A549 (cell line): ENCODE measurements around the gene PLCB2. TPM values are rescaled to one million over a fixed set of nuclear protein-coding genes. Genes with fewer than 3 reads are reported as not detected.

Experiments
- ATAC-seq, 2 experiments: fragments of 200-7000 bp in 1 of 2; fragments of >200 bp in 1 of 2; cut with Nextera tagmentation in 1 of 2; cut with Tn5 transposase in 1 of 2; 3 replicates each; pipeline versions ENCODE4 v1.8.0 to v1.9.1; 2018 to 2020; ENCODE audit warnings: mild to moderate bottlenecking in 1 of 2, moderate library complexity in 1 of 2
- CTCF ChIA-PET: fragments of 300-600 bp; sonication (Branson Sonifier 250); formaldehyde crosslinking; extraction: SDS; loops from one replicate; lab custom pipeline; 2021; ENCODE audit warnings: antibody characterized with exemption, inconsistent platforms; lab: Yijun Ruan, JAX
- POLR2A ChIA-PET: fragments of 350-600 bp; formaldehyde crosslinking; extraction: SDS; loops from one replicate; lab custom pipeline; 2021; ENCODE audit warnings: antibody characterized with exemption, inconsistent platforms; lab: Yijun Ruan, JAX
- DNase-seq, 2 experiments: peaks; one replicate each; pipeline versions ENCODE4 v3.0.0 to v3.0.0-alpha.2; 2011 to 2016; ENCODE audit warnings: low read depth in 1 of 2, low spot score in 1 of 2
- FAIRE-seq: peaks from 2 replicates; lab custom pipeline; 2011; peaks lifted over from hg19 to GRCh38; lab: Jason Lieb, UNC
- H3K27ac ChIP-seq, 2 experiments: fragments of >200 bp; sonication (Bioruptor Twin); formaldehyde crosslinking; 3 replicates each; pipeline ENCODE4 v1.5.1; 2016 to 2017
- H3K4me1 ChIP-seq: fragments of >200 bp; sonication (Bioruptor Twin); formaldehyde crosslinking; 3 replicates; pipeline ENCODE4 v1.6.1; 2016
- H3K4me2 ChIP-seq: fragments of >200 bp; sonication (Bioruptor Twin); formaldehyde crosslinking; 3 replicates; pipeline ENCODE4 v1.6.1; 2016
- H3K4me3 ChIP-seq: fragments of >200 bp; sonication (Bioruptor Twin); formaldehyde crosslinking; 3 replicates; pipeline ENCODE4 v1.5.1; 2016
- H3K9me3 ChIP-seq: fragments of >200 bp; sonication (Bioruptor Twin); formaldehyde crosslinking; 3 replicates; pipeline ENCODE4 v1.6.1; 2016
- BCL3 ChIP-seq: fragments of >200 bp; sonication (Bioruptor Twin); formaldehyde crosslinking; IDR thresholded peaks from 3 replicates; pipeline ENCODE4 v1.6.1; 2016
- BHLHE40 ChIP-seq: IDR thresholded peaks from 2 replicates; pipeline ENCODE4 v1.6.1; 2012; ENCODE audit warnings: low read depth, low read length, inconsistent platforms
- CBX8 ChIP-seq: fragments of 200-600 bp; sonication (generic); IDR thresholded peaks from 2 replicates; pipeline ENCODE4 v1.6.1; 2016
- CEBPB ChIP-seq, 2 experiments: fragments of >200 bp in 1 of 2; sonication (Bioruptor Twin) in 1 of 2; formaldehyde crosslinking in 1 of 2; IDR thresholded peaks; 2 replicates each; pipeline ENCODE4 v1.6.1; 2012 to 2016
- CHD2 ChIP-seq: fragments of 150-350 bp; IDR thresholded peaks from 2 replicates; pipeline ENCODE4 v1.6.1; 2014; ENCODE audit warnings: low read length; ENCODE audit not compliant: partially characterized antibody
- ELK1 ChIP-seq: fragments of 150-350 bp; IDR thresholded peaks from 2 replicates; pipeline ENCODE4 v1.6.1; 2014; ENCODE audit warnings: low read depth, mild to moderate bottlenecking, low read length
- FOSL2 ChIP-seq, 2 experiments: fragments of 450-650 bp in 1 of 2; fragments of >200 bp in 1 of 2; sonication (Bioruptor Twin) in 1 of 2; formaldehyde crosslinking; IDR thresholded peaks; 2 replicates each; pipeline versions ENCODE4 v1.5.0 to v1.6.1; 2016 to 2020; ENCODE audit warnings: mild to moderate bottlenecking in 1 of 2, moderate library complexity in 1 of 2
- FOXS1 ChIP-seq: fragments of 250-450 bp; sonication (Bioruptor Pico); IDR thresholded peaks from 2 replicates; pipeline ENCODE4 v1.5.0; 2020; ENCODE audit warnings: mild to moderate bottlenecking, moderate library complexity
- HES2 ChIP-seq: fragments of >200 bp; sonication (Bioruptor Twin); formaldehyde crosslinking; IDR thresholded peaks from 2 replicates; pipeline ENCODE4 v1.6.1; 2016
- HMGXB4 ChIP-seq: fragments of 250-450 bp; sonication (Bioruptor Pico); IDR thresholded peaks from 2 replicates; pipeline ENCODE4 v1.5.0; 2021; ENCODE audit warnings: mild to moderate bottlenecking, moderate library complexity, borderline replicate concordance
- KDM1A ChIP-seq: fragments of 200-600 bp; sonication (generic); IDR thresholded peaks from 2 replicates; pipeline ENCODE4 v1.6.1; 2016; ENCODE audit warnings: low read depth, mild to moderate bottlenecking
- PBX3 ChIP-seq: IDR thresholded peaks from 2 replicates; pipeline ENCODE4 v1.6.1; 2012
- PHF8 ChIP-seq: fragments of 200-600 bp; sonication (generic); IDR thresholded peaks from 2 replicates; pipeline ENCODE4 v1.6.1; 2016; ENCODE audit warnings: low read depth, mild to moderate bottlenecking, antibody characterized with exemption, moderate library complexity, borderline replicate concordance
- POLR2A ChIP-seq: IDR thresholded peaks from 2 replicates; pipeline ENCODE4 v1.6.1; 2012; ENCODE audit warnings: mild to moderate bottlenecking, low read length
- POLR2AphosphoS2 ChIP-seq: conservative IDR thresholded peaks from 2 replicates; pipeline ENCODE4 v1.6.1; 2012; ENCODE audit warnings: low read length, improper control_type of control experiment, inconsistent platforms
- RAD21 ChIP-seq, 2 experiments: fragments of >200 bp in 1 of 2; sonication (Bioruptor Twin) in 1 of 2; formaldehyde crosslinking in 1 of 2; IDR thresholded peaks in 1 of 2; conservative IDR thresholded peaks in 1 of 2; 2 replicates in 1 of 2; 3 replicates in 1 of 2; pipeline ENCODE4 v1.6.1; 2012 to 2018; ENCODE audit warnings: inconsistent platforms in 1 of 2
- RARB ChIP-seq: fragments of 250-450 bp; sonication (Bioruptor Pico); IDR thresholded peaks from 2 replicates; pipeline ENCODE4 v1.8.0; 2021; ENCODE audit warnings: mild to moderate bottlenecking, moderate library complexity
- RCOR1 ChIP-seq: fragments of 150-350 bp; IDR thresholded peaks from 2 replicates; pipeline ENCODE4 v1.6.1; 2014; ENCODE audit warnings: antibody characterized with exemption, low read length, low read depth
- SREBF2 ChIP-seq: fragments of 450-650 bp; IDR thresholded peaks from 2 replicates; pipeline ENCODE4 v1.6.1; 2014; ENCODE audit warnings: mild to moderate bottlenecking, moderate library complexity
- USF2 ChIP-seq: fragments of 450-650 bp; IDR thresholded peaks from 2 replicates; pipeline ENCODE4 v1.6.1; 2014; ENCODE audit warnings: antibody characterized with exemption
- WGBS: methylation state at CpG from one replicate; pipeline ENCODE4 v1.1.6; 2017; ENCODE audit errors: missing lambda C conversion rate; 5-methylcytosine and 5-hydroxymethylcytosine counted together
- polyA plus RNA-seq, 4 experiments: library from polyadenylated mRNA; depleted of rRNA in 3 of 4; stranded (reverse); fragments of >200 nt; fragmentation: RNase III in 1 of 4; extraction: RNeasy Plus Mini Kit Qiagen cat#74134 plus additional on column Dnase treatment in 1 of 4; gene quantifications; 2 replicates in 3 of 4; 3 replicates in 1 of 4; pipeline ENCODE4 v1.2.3, GENCODE V29; 2011 to 2017

PLCB2 gene
- polyA plus RNA-seq, 2 of the 4 experiments (the other 2 are of a cell fraction), result 0.30 to 0.49 TPM

GRCh38 chr15:40338041-40338657, 30.4 kb upstream of the PLCB2 start (continued):
- TF ChIP-seq PHF8 (no peak), BHLHE40 (no peak), CEBPB (IDR thresholded peaks at IDR 0.05) (no peak), RCOR1 (no peak)

GRCh38 chr15:40337597-40337996, 29.9 kb upstream of the PLCB2 start:
- peak overlapping the region; percentile 94 to 96; a peak in 4 of 6 replicates for H3K27ac ChIP-seq
- no peak for TF ChIP-seq PBX3
- no peak for TF ChIP-seq USF2
- TF ChIP-seq BCL3, result no peak
- no peak for TF ChIP-seq RARB
- TF ChIP-seq CEBPB (IDR thresholded peaks at IDR 0.05), result no peak
- TF ChIP-seq FOXS1 (CRISPR knock-in tag), result no peak
- peak overlapping the region; percentile 79 for H3K4me2 ChIP-seq
- peaks cover 34% of the 10 kb centered on the region for H3K4me1 ChIP-seq
- no peak for FAIRE-seq
- 73% methylated on average over 3 of the region's 19 CpGs for WGBS
- ATAC-seq, result no peak
- POLR2A ChIA-PET, result interaction anchor here (1.3 to 1.9 kb wide), 2 partner anchors 10 to 15 kb away, joined by 5 to 8 read pairs; partner anchors contain the start of gene INAFM2
- H3K9me3 ChIP-seq, result no peaks in the 10 kb centered on the region
- CTCF ChIA-PET, result interaction anchor here (1.0 to 10.2 kb wide), 27 partner anchors 9 to 152 kb away, joined by 3 to 139 read pairs (median 5); partner anchors contain the start of genes ANKRD63, DISP2, INAFM2 and KNSTRN
- H3K4me3 ChIP-seq, result no peak overlapping the region
- no peak for DNase-seq

GRCh38 chr15:40336744-40337122, 29.0 kb upstream of the PLCB2 start:
- POLR2A ChIA-PET, result no interaction called here
- FAIRE-seq, result no peak
- no peak for ATAC-seq
- Histone ChIP-seq H3K27ac (no peak overlapping the region), H3K4me1 (peaks cover 33% of the 10 kb centered on the region), H3K9me3 (no peaks in the 10 kb centered on the region), H3K4me3 (no peak overlapping the region), H3K4me2 (no peak overlapping the region)
- CTCF ChIA-PET, result interaction anchor here (1.0 to 8.6 kb wide), 15 partner anchors 8 to 119 kb away, joined by 3 to 139 read pairs (median 10); partner anchors contain the start of genes ANKRD63, DISP2, INAFM2 and PHGR1
- TF ChIP-seq POLR2A (no peak), RAD21 (conservative IDR thresholded peaks at IDR 0.05 in 1 of 2, IDR thresholded peaks at IDR 0.05 in 1 of 2) (no peak), CHD2 (no peak), ELK1 (no peak), HMGXB4 (CRISPR knock-in tag) (no peak), FOSL2 (IDR thresholded peaks at IDR 0.05) (no peak), FOSL2 (CRISPR knock-in tag; IDR thresholded peaks at IDR 0.05) (no peak), SREBF2 (no peak), CBX8 (no peak), HES2 (no peak), KDM1A (no peak), POLR2AphosphoS2 (no peak)
- WGBS, result 84% methylated on average over 5 of the region's 5 CpGs
- DNase-seq, result no peak
